Measurements from ENCODE around the gene DLGAP1.
"Not testable (repeated sequence)": the region's sequence is repeated elsewhere in the genome, so short reads cannot be mapped to it uniquely, and the experiment has no call there.

DNA sequence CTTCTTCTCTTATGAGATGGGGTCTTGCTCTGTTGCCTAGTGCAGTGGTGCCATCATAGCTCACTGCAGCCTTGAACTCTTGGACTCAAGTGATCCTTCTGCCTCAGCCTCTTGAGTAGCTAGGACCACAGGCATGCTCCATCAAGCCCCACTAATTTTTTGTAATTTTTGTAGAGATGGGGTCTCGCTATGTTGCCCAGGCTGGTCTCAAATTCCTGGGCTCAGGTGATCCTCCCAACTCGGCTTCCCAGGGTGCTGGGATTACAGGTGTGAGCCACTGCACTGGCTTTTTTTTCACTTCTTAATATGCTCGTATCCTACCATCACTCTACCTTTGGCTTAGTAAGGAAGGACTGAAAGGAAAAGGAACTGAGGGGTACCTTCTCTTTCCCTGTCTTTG lies 983.0 kb downstream of the DLGAP1 start:
- TF ChIP-seq EGR1 (IDR thresholded peaks at IDR 0.05; ENCODE audit: low read depth): not testable (repeated sequence)
- TF ChIP-seq, protein P1, sequence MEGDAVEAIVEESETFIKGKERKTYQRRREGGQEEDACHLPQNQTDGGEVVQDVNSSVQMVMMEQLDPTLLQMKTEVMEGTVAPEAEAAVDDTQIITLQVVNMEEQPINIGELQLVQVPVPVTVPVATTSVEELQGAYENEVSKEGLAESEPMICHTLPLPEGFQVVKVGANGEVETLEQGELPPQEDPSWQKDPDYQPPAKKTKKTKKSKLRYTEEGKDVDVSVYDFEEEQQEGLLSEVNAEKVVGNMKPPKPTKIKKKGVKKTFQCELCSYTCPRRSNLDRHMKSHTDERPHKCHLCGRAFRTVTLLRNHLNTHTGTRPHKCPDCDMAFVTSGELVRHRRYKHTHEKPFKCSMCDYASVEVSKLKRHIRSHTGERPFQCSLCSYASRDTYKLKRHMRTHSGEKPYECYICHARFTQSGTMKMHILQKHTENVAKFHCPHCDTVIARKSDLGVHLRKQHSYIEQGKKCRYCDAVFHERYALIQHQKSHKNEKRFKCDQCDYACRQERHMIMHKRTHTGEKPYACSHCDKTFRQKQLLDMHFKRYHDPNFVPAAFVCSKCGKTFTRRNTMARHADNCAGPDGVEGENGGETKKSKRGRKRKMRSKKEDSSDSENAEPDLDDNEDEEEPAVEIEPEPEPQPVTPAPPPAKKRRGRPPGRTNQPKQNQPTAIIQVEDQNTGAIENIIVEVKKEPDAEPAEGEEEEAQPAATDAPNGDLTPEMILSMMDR (IDR thresholded peaks at IDR 0.05 in 2 of 3, conservative IDR thresholded peaks at IDR 0.05 in 1 of 3; ENCODE audit: borderline replicate concordance in 1 of 3, insufficient read depth in 1 of 3, low read depth in 2 of 3, low read length in 2 of 3): not testable (repeated sequence)

Measured in HCT116 (cell line).